Activated naive CD8-positive, alpha-beta T cell treated with anti-CD3 and anti-CD28 coated beads, Interleukin-2, amount 50 U/mL, for 24 hours (primary cell): ENCODE results near the gene LEO1.

ENCODE experiments used
- ATAC-seq: fragments of 150-1000 bp; cut with Tn5 transposase; one replicate; pipeline ENCODE4 v1.10.0; 2021
- DNase-seq: peaks from one replicate; pipeline ENCODE4 v3.0.0; 2021
- H3K27ac Mint-ChIP-seq: one replicate; pipeline ENCODE4 v1.8.0; 2021; ENCODE audit warnings: mild to moderate bottlenecking, mixed read lengths
- H3K27me3 Mint-ChIP-seq: one replicate; pipeline ENCODE4 v1.8.0; 2021; ENCODE audit warnings: mixed read lengths
- H3K36me3 Mint-ChIP-seq: one replicate; pipeline ENCODE4 v1.8.0; 2021; ENCODE audit warnings: low read depth, mixed read lengths
- H3K4me1 Mint-ChIP-seq: one replicate; pipeline ENCODE4 v1.8.0; 2021; ENCODE audit warnings: mixed read lengths
- H3K4me3 Mint-ChIP-seq: one replicate; pipeline ENCODE4 v1.8.0; 2021; ENCODE audit warnings: mild to moderate bottlenecking, moderate library complexity, mixed read lengths
- H3K9me3 Mint-ChIP-seq: one replicate; pipeline ENCODE4 v1.8.0; 2021; ENCODE audit warnings: mixed read lengths

Gene LEO1

GRCh38 chr15:51971375-51972133 lies at the start of gene LEO1:
TSS of gene LEO1 (minus strand) at chr15:51971778. CDS start at chr15:51971745, 33 bp downstream.
- H3K36me3 Mint-ChIP-seq: peaks cover 19% of the 10 kb centered on the region
- H3K4me3 Mint-ChIP-seq: peak within 1 kb of the TSS; percentile 100
- DNase-seq (peak; percentile 85), ATAC-seq (peak; percentile 90)
- peaks cover 35% of the 10 kb centered on the region for H3K4me1 Mint-ChIP-seq
- H3K9me3 Mint-ChIP-seq: peaks cover 5% of the 10 kb centered on the region
- H3K27ac Mint-ChIP-seq: peak within 1 kb of the TSS; percentile 99
- H3K27me3 Mint-ChIP-seq: peaks cover 3% of the 10 kb centered on the region

- Mint-ChIP-seq H3K27me3 (peaks cover 2% of the 10 kb centered on the region), H3K27ac (peak overlapping the region; percentile 89), H3K4me3 (peak overlapping the region; percentile 91), H3K9me3 (no peaks in the 10 kb centered on the region), H3K36me3 (peaks cover 2% of the 10 kb centered on the region), H3K4me1 (peaks cover 43% of the 10 kb centered on the region)
- ATAC-seq: peak; percentile 45
- DNase-seq: peak; percentile 65
Observed at GRCh38 chr15:52021128-52021671, 49.6 kb upstream of the LEO1 start.

- Mint-ChIP-seq H3K4me3 (peak overlapping the region; percentile 91), H3K9me3 (no peaks in the 10 kb centered on the region), H3K27ac (peak overlapping the region; percentile 89), H3K4me1 (peaks cover 41% of the 10 kb centered on the region), H3K36me3 (peaks cover 2% of the 10 kb centered on the region), H3K27me3 (peaks cover 2% of the 10 kb centered on the region)
- DNase-seq (no peak), ATAC-seq (no peak)
Observed at GRCh38 chr15:52020221-52021085, 48.9 kb upstream of the LEO1 start.

- Mint-ChIP-seq H3K9me3 (no peaks in the 10 kb centered on the region), H3K4me3 (peak overlapping the region; percentile 91), H3K27ac (peak overlapping the region; percentile 93)
Observed at GRCh38 chr15:52019394-52020220, 48.0 kb upstream of the LEO1 start.

GRCh38 chr15:52018693-52019393 lies 47.3 kb upstream of the LEO1 start, which contains the start of gene MAPK6:
TSS of gene MAPK6 (plus strand) at chr15:52019219. CDS start at chr15:52046461, 27,242 bp downstream.
- peak within 1 kb of the TSS; percentile 91 for H3K4me3 Mint-ChIP-seq
- H3K36me3 Mint-ChIP-seq: peaks cover 2% of the 10 kb centered on the region
- H3K27ac Mint-ChIP-seq: peak within 1 kb of the TSS; percentile 93
- DNase-seq (peak; percentile 95), ATAC-seq (peak; percentile 66)
- H3K4me1 Mint-ChIP-seq: peaks cover 50% of the 10 kb centered on the region
- no peaks in the 10 kb centered on the region for H3K9me3 Mint-ChIP-seq
- peaks cover 2% of the 10 kb centered on the region for H3K27me3 Mint-ChIP-seq

More at GRCh38 chr15:52019394-52020220, 48.0 kb upstream of the LEO1 start:
- ATAC-seq: peak; percentile 67
- Mint-ChIP-seq H3K36me3 (peaks cover 2% of the 10 kb centered on the region), H3K27me3 (peaks cover 2% of the 10 kb centered on the region), H3K4me1 (peaks cover 43% of the 10 kb centered on the region)
- peak; percentile 72 for DNase-seq

- ATAC-seq: no peak
- no peak for DNase-seq
- Mint-ChIP-seq H3K4me3 (peak overlapping the region; percentile 88), H3K36me3 (peaks cover 2% of the 10 kb centered on the region), H3K27me3 (peaks cover 2% of the 10 kb centered on the region), H3K4me1 (peaks cover 51% of the 10 kb centered on the region), H3K27ac (peak overlapping the region; percentile 93), H3K9me3 (no peaks in the 10 kb centered on the region)
Observed at GRCh38 chr15:52018244-52018643, 46.7 kb upstream of the LEO1 start.

- no peak overlapping the region for H3K4me3 Mint-ChIP-seq
- peaks cover 56% of the 10 kb centered on the region for H3K4me1 Mint-ChIP-seq
- DNase-seq: no peak
- peaks cover 2% of the 10 kb centered on the region for H3K36me3 Mint-ChIP-seq
- ATAC-seq: no peak
- no peaks in the 10 kb centered on the region for H3K9me3 Mint-ChIP-seq
- H3K27ac Mint-ChIP-seq: no peak overlapping the region
- peaks cover 2% of the 10 kb centered on the region for H3K27me3 Mint-ChIP-seq
Observed at GRCh38 chr15:52016316-52016715, 44.7 kb upstream of the LEO1 start.

GRCh38 chr15:52014616-52015015 lies 43.0 kb upstream of the LEO1 start:
- no peak overlapping the region for H3K4me3 Mint-ChIP-seq
- peaks cover 54% of the 10 kb centered on the region for H3K4me1 Mint-ChIP-seq
- DNase-seq (no peak), ATAC-seq (no peak)
- H3K36me3 Mint-ChIP-seq: peaks cover 2% of the 10 kb centered on the region
- H3K27ac Mint-ChIP-seq: no peak overlapping the region
- peaks cover 2% of the 10 kb centered on the region for H3K27me3 Mint-ChIP-seq
- no peaks in the 10 kb centered on the region for H3K9me3 Mint-ChIP-seq

GRCh38 chr15:52013151-52013791 lies 41.7 kb upstream of the LEO1 start:
- H3K4me3 Mint-ChIP-seq: peak overlapping the region; percentile 13
- peak overlapping the region; percentile 81 for H3K27ac Mint-ChIP-seq
- no peak for DNase-seq
- ATAC-seq: peak; percentile 82
- H3K36me3 Mint-ChIP-seq: no peaks in the 10 kb centered on the region
- H3K4me1 Mint-ChIP-seq: peaks cover 59% of the 10 kb centered on the region
- peaks cover 2% of the 10 kb centered on the region for H3K27me3 Mint-ChIP-seq
- no peaks in the 10 kb centered on the region for H3K9me3 Mint-ChIP-seq

- H3K4me1 Mint-ChIP-seq: peaks cover 63% of the 10 kb centered on the region
Observed at GRCh38 chr15:52012210-52012609, 40.6 kb upstream of the LEO1 start.

GRCh38 chr15:52011711-52012144 lies 40.1 kb upstream of the LEO1 start:
- Mint-ChIP-seq H3K27me3 (no peaks in the 10 kb centered on the region), H3K36me3 (no peaks in the 10 kb centered on the region), H3K4me1 (peaks cover 68% of the 10 kb centered on the region), H3K4me3 (no peak overlapping the region), H3K27ac (no peak overlapping the region), H3K9me3 (no peaks in the 10 kb centered on the region)
- no peak for DNase-seq
- no peak for ATAC-seq

More at GRCh38 chr15:52012210-52012609, 40.6 kb upstream of the LEO1 start:
- Mint-ChIP-seq H3K9me3 (no peaks in the 10 kb centered on the region), H3K4me3 (no peak overlapping the region), H3K27ac (no peak overlapping the region), H3K36me3 (no peaks in the 10 kb centered on the region), H3K27me3 (no peaks in the 10 kb centered on the region)
- ATAC-seq (no peak), DNase-seq (no peak)

- ATAC-seq (peak; percentile 20), DNase-seq (peak; percentile 56)
- Mint-ChIP-seq H3K27me3 (no peaks in the 10 kb centered on the region), H3K9me3 (no peaks in the 10 kb centered on the region), H3K27ac (peak overlapping the region; percentile 46), H3K4me3 (peak overlapping the region; percentile 42), H3K36me3 (no peaks in the 10 kb centered on the region), H3K4me1 (peaks cover 76% of the 10 kb centered on the region)
Observed at GRCh38 chr15:52010633-52011595, 39.3 kb upstream of the LEO1 start.
